HepG2 (cell line): ENCODE data around the gene SLX4. TPM values are rescaled to one million over a fixed set of nuclear protein-coding genes. Genes with fewer than 3 reads are reported as not detected.

Experiments
- ATAC-seq: fragments of 200-7000 bp; cut with Tn5 transposase; 3 replicates; pipeline ENCODE4 v1.9.1; 2020; ENCODE audit warnings: mild to moderate bottlenecking, moderate library complexity
- BruUV-seq: library from RNA; stranded (reverse); fragments of 400-500 nt; replicated peaks from 2 replicates; lab custom pipeline; 2021; lab: Mats Ljungman, UMichigan
- CTCF ChIA-PET: fragments of 300-600 bp; formaldehyde crosslinking; extraction: SDS; loops from one replicate; lab custom pipeline; 2021; ENCODE audit warnings: low total read pairs, inconsistent platforms, low intra/inter-chr PET ratio; lab: Yijun Ruan, JAX
- POLR2A ChIA-PET: fragments of 350-600 bp; sonication (Branson Sonifier 250); formaldehyde crosslinking; loops from one replicate; lab custom pipeline; 2020; ENCODE audit warnings: antibody characterized with exemption, inconsistent platforms; lab: Yijun Ruan, JAX
- DNase-seq: peaks from one replicate; pipeline ENCODE4 v3.0.0-alpha.2; 2015; ENCODE audit warnings: low spot score
- FAIRE-seq: peaks from 3 replicates; lab custom pipeline; 2011; peaks lifted over from hg19 to GRCh38; lab: Jason Lieb, UNC
- H2AFZ ChIP-seq: one replicate; pipeline ENCODE4 v1.6.1; 2011; ENCODE audit warnings: low read length, inconsistent platforms
- H3K27ac ChIP-seq: fragments of 300-600 bp; 3 replicates; pipeline ENCODE4 v1.8.0; 2011; ENCODE audit warnings: mixed run types, mild to moderate bottlenecking, mixed read lengths, low read length, inconsistent platforms; ENCODE audit not compliant: insufficient read depth; ENCODE audit errors: extremely low read length
- H3K27me3 ChIP-seq, 2 experiments: fragments of 200-600 bp in 1 of 2; 2 replicates in 1 of 2; 3 replicates in 1 of 2; pipeline versions ENCODE4 v1.6.0 to v1.8.0; 2011; ENCODE audit warnings: low read length in 2 of 2, mild to moderate bottlenecking in 2 of 2, moderate library complexity in 2 of 2, inconsistent platforms in 1 of 2; ENCODE audit not compliant: insufficient read depth in 2 of 2, control insufficient read depth in 1 of 2
- H3K36me3 ChIP-seq, 2 experiments: fragments of 200-600 bp in 1 of 2; replicated peaks in 1 of 2; 2 replicates in 1 of 2; 3 replicates in 1 of 2; pipeline versions ENCODE4 v1.5.1 to v1.8.0; 2011; ENCODE audit warnings: low read length in 2 of 2, inconsistent platforms in 1 of 2; ENCODE audit not compliant: insufficient read depth in 2 of 2, control insufficient read depth in 1 of 2
- H3K4me1 ChIP-seq: 2 replicates; pipeline ENCODE4 v1.5.1; 2012; ENCODE audit warnings: low read length, inconsistent platforms; ENCODE audit not compliant: insufficient read depth
- H3K4me2 ChIP-seq: 2 replicates; pipeline ENCODE4 v1.6.0; 2011; ENCODE audit warnings: low read depth, low read length, inconsistent platforms
- H3K4me3 ChIP-seq, 3 experiments: fragments of 200-600 bp in 1 of 3; sonication (generic), shearing (Covaris generic) in 1 of 3; replicated peaks in 1 of 3; 2 replicates each; pipeline ENCODE4 v1.5.1; 2011 to 2016; ENCODE audit warnings: low read length in 3 of 3, inconsistent platforms in 2 of 3, low read depth in 2 of 3, mild to moderate bottlenecking in 2 of 3, control low read depth in 1 of 3, mixed read lengths in 1 of 3; ENCODE audit not compliant: insufficient read depth in 1 of 3
- H3K79me2 ChIP-seq: one replicate; pipeline ENCODE4 v1.6.1; 2011; ENCODE audit warnings: low read length, inconsistent platforms; ENCODE audit not compliant: insufficient read depth
- H3K9ac ChIP-seq: 2 replicates; pipeline ENCODE4 v1.6.0; 2011; ENCODE audit warnings: mild to moderate bottlenecking, low read depth, low read length, inconsistent platforms; ENCODE audit not compliant: insufficient read depth
- H3K9me3 ChIP-seq: 2 replicates; pipeline ENCODE4 v1.5.1; 2012; ENCODE audit warnings: mild to moderate bottlenecking, low read length
- H4K20me1 ChIP-seq: 2 replicates; pipeline ENCODE4 v1.6.0; 2011; ENCODE audit warnings: inconsistent platforms, mild to moderate bottlenecking, low read length, moderate library complexity; ENCODE audit not compliant: insufficient read depth
- KDM2A ChIP-seq: sonication (generic); formaldehyde crosslinking; IDR thresholded peaks from 2 replicates; pipeline ENCODE4 v1.4.0; 2020; ENCODE audit warnings: low read depth, missing genetic modification reagents, borderline replicate concordance
- RFX1 ChIP-seq: fragments of 450-650 bp; IDR thresholded peaks from 2 replicates; pipeline ENCODE4 v1.6.1; 2017
- ZNF121 ChIP-seq: sonication (generic); formaldehyde crosslinking; IDR thresholded peaks from 2 replicates; pipeline ENCODE4 v1.5.0; 2020; ENCODE audit warnings: mild to moderate bottlenecking, missing genetic modification reagents
- WGBS: methylation state at CpG from one replicate; pipeline ENCODE4 v1.1.6; 2017; ENCODE audit warnings: low lambda C conversion rate; 5-methylcytosine and 5-hydroxymethylcytosine counted together
- in situ Hi-C: cut with HindIII; loops from 2 replicates; pipeline ENCODE4 v1.10.0; 2017; ENCODE audit warnings: low pct_unique_long_range_greater_than_20kb; ENCODE audit not compliant: extremely low pct_ligation_motif_present
- intact Hi-C: fragments of 100-400 bp; cut with micrococcal nuclease; formaldehyde crosslinking; loops from one replicate; pipeline ENCODE4 v1.10.0; 2022; ENCODE audit not compliant: unreplicated experiment
- polyA plus RNA-seq, 8 experiments: library from polyadenylated mRNA; depleted of rRNA in 3 of 8; stranded (reverse) in 7 of 8; unstranded in 1 of 8; fragments of >200 nt; fragmentation: Illumina TruSeq in 4 of 8; extraction: Trizol in 4 of 8; gene quantifications; 2 replicates each; pipeline versions ENCODE4 v1.2.1 to v1.2.3, GENCODE V29; 2011 to 2016; ENCODE audit warnings: low read depth in 4 of 8, missing spikeins in 1 of 8, mixed read lengths in 1 of 8; ENCODE audit not compliant: insufficient read depth in 1 of 8
- total RNA-seq, 5 experiments: library from RNA; depleted of rRNA; stranded (reverse); fragments of >200 nt; fragmentation: Illumina TruSeq; extraction: Trizol; gene quantifications; 2 replicates each; pipeline ENCODE4 v1.2.3, GENCODE V29; 2016; ENCODE audit warnings: low read depth in 1 of 5

SLX4 gene
- total and polyA plus RNA-seq, 2 of the 13 experiments (the other 11 are each of a cell fraction or from before 2014, with no cell fraction given) = 1.1 to 3.6 TPM

GRCh38 chr16:3625331-3625730 lies 13.9 kb upstream of the SLX4 start:
- POLR2A ChIA-PET = no interaction called here
- no peak overlapping the region for H3K4me3 ChIP-seq
- FAIRE-seq = no peak
- H3K79me2 ChIP-seq = peaks cover 6% of the 10 kb centered on the region
- intact Hi-C loops (no loop called here), in situ Hi-C loops (no loop called here)
- no peaks in the 10 kb centered on the region for H4K20me1 ChIP-seq
- H2AFZ ChIP-seq = no peak overlapping the region
- H3K9me3 ChIP-seq = no peaks in the 10 kb centered on the region
- WGBS = 91% methylated on average over 5 of the region's 5 CpGs
- H3K4me1 ChIP-seq = no peaks in the 10 kb centered on the region
- no peaks in the 10 kb centered on the region for H3K36me3 ChIP-seq
- H3K27ac ChIP-seq = no peak overlapping the region
- BruUV-seq = no TSS peak
- CTCF ChIA-PET = no interaction called here
- H3K4me2 ChIP-seq = no peak overlapping the region
- no peak for ATAC-seq
- H3K9ac ChIP-seq = no peak overlapping the region
- DNase-seq = no peak
- TF ChIP-seq RFX1 (no peak), ZNF121 (CRISPR knock-in tag) (0 out of 2 replicates have a peak, but pooled peaks have one; percentile 26)
- no peaks in the 10 kb centered on the region for H3K27me3 ChIP-seq

DNA sequence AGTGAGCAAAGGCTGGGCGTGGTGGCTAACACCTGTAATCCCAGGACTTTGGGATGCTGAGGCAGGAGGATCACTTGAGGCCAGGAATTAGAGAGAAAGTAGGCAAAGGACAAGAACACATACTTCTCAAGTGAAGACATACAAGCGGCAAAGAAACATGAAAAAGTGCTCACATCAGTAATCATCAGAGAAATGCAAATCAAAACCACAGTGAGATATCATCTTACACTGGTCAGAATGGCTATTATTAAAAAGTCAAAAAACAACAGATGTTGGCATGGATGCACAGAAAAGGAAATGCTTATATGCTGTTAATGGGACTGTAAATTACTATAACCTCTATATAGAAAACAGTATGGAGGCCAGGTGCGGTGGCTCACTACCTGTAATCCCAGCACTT lies 12.2 kb upstream of the SLX4 start:
- Histone ChIP-seq H3K36me3 (no peaks in the 10 kb centered on the region), H3K4me1 (no peaks in the 10 kb centered on the region), H2AFZ (no peak overlapping the region), H3K27me3 (no peaks in the 10 kb centered on the region), H4K20me1 (no peaks in the 10 kb centered on the region), H3K4me2 (no peak overlapping the region), H3K9ac (no peak overlapping the region), H3K79me2 (peaks cover 3% of the 10 kb centered on the region), H3K4me3 (no peak overlapping the region), H3K27ac (no peak overlapping the region), H3K9me3 (no peaks in the 10 kb centered on the region)
- ATAC-seq (no peak), DNase-seq (no peak), FAIRE-seq (no peak)
- CTCF ChIA-PET = no interaction called here
- no peak for TF ChIP-seq KDM2A (CRISPR knock-in tag)
- in situ Hi-C loops = no loop called here
- no TSS peak for BruUV-seq
- 97% methylated on average over 3 of the region's 3 CpGs for WGBS
- POLR2A ChIA-PET = no interaction called here
- intact Hi-C loops = no loop called here
